Kidney (tissue), 14 donors: ENCODE results near the gene GPC5. TPM values are rescaled to one million over a fixed set of nuclear protein-coding genes. Genes with fewer than 3 reads are reported as not detected.
A peak's percentile ranks its signal among the peaks of the same experiment; 100 is the strongest.

Source experiments
- DNase-seq, 5 donors: peaks; one replicate each; pipeline ENCODE4 v3.0.0-alpha.2; 2013 to 2020
- FAIRE-seq: peaks from 2 replicates; lab custom pipeline; 2012; peaks lifted over from hg19 to GRCh38; lab: Jason Lieb, UNC
- H3K27ac ChIP-seq, 2 donors: one replicate each; pipeline ENCODE4 v1.7.0; 2013; ENCODE audit warnings: low read depth in 2 of 2, low read length in 2 of 2, inconsistent platforms in 1 of 2
- H3K27me3 ChIP-seq: one replicate; pipeline ENCODE4 v1.7.1; 2013; ENCODE audit warnings: low read length, inconsistent platforms; ENCODE audit not compliant: control insufficient read depth, insufficient read depth
- H3K36me3 ChIP-seq, 3 donors: one replicate each; pipeline versions ENCODE4 v1.7.0 to v1.7.1; 2013; ENCODE audit warnings: low read length in 3 of 3, control low read depth in 1 of 3, inconsistent platforms in 1 of 3; ENCODE audit not compliant: insufficient read depth in 3 of 3, control insufficient read depth in 2 of 3
- H3K4me1 ChIP-seq, 3 donors: one replicate each; pipeline versions ENCODE4 v1.7.0 to v1.7.1; 2013; ENCODE audit warnings: low read length in 3 of 3, inconsistent platforms in 1 of 3, low read depth in 1 of 3; ENCODE audit not compliant: control insufficient read depth in 2 of 3, insufficient read depth in 2 of 3
- H3K4me3 ChIP-seq, 3 donors: one replicate each; pipeline versions ENCODE4 v1.7.0 to v1.8.1; 2013; ENCODE audit warnings: low read length in 3 of 3, control low read depth in 1 of 3, inconsistent platforms in 1 of 3
- H3K9ac ChIP-seq, 3 donors: one replicate each; pipeline versions ENCODE4 v1.7.0 to v1.7.1; 2013; ENCODE audit warnings: low read length in 3 of 3, control low read depth in 1 of 3, inconsistent platforms in 1 of 3
- H3K9me3 ChIP-seq, 3 donors: one replicate each; pipeline versions ENCODE4 v1.7.0 to v1.7.1; 2013; ENCODE audit warnings: low read length in 3 of 3, control low read depth in 1 of 3, inconsistent platforms in 1 of 3; ENCODE audit not compliant: control insufficient read depth in 2 of 3, insufficient read depth in 1 of 3
- intact Hi-C: fragments of 100-400 bp; cut with DNase I; formaldehyde crosslinking; loops from one replicate; pipeline ENCODE4 v1.11.1; 2022
- polyA plus RNA-seq: library from polyadenylated mRNA; stranded (reverse); fragments of 350-450 nt; fragmentation: Illumina TruSeq; extraction: RNeasy Lipid Tissue Mini Kit (QIAGEN cat#74804); gene quantifications from one replicate; pipeline ENCODE4 v1.2.3, GENCODE V29; 2014; ENCODE audit warnings: low read depth, low replicate concordance; ENCODE audit not compliant: insufficient read depth
- total RNA-seq: library from RNA; stranded (reverse); fragmentation: NEBNext Ultra II Directional; extraction: Animal tissue kit (Norgen Biotek cat#: 25700); gene quantifications from one replicate; pipeline ENCODE4 v1.2.1, GENCODE V29; 2021
- TF ChIP-seq, protein P1 (sequence below): IDR thresholded peaks from 3 replicates; pipeline ENCODE4 v1.5.1; 2012; ENCODE audit warnings: mild to moderate bottlenecking, moderate library complexity, borderline replicate concordance; ENCODE audit not compliant: insufficient read depth; ENCODE audit errors: extremely low read depth
- donor health status: control.
- donor health status: control.
- donor health status: control.
- donor health status: control.
- donor health status: control.
- donor health status: DM: yes; HTN: yes; CAD: no.
- donor health status: Normal renal cell carcinoma (clear cell type).

The GPC5 gene
- total and polyA plus RNA-seq, 2 donors from 2014 or later = 0.47 to 6.8 TPM

DNA sequence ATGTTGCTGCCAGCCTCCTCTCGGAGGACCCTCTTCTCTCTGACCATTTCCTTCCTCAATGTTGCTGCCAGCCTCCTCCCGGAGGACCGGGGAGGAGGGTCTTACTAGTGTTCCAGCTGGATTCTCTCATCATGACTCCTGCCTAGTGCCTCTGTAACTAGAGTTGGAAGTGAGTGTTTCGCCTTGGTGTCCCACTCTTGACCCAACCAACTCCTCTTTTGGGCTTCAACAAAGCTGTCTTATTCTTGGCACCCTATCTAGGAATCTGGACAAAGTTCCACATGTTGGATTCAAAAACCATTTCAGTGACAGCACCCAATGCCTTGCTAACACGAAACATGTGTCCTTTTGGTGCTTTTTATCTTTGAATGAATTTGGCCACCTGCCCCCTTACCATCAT, 165.4 kb downstream of the GPC5 start:
- Histone ChIP-seq H3K4me1 (no peaks in the 10 kb centered on the region), H3K4me3 (no peak overlapping the region), H3K9ac (no peak overlapping the region), H3K27ac (no peak overlapping the region), H3K27me3 (no peaks in the 10 kb centered on the region), H3K36me3 (no peaks in the 10 kb centered on the region), H3K9me3 (no peaks in the 10 kb centered on the region)
- FAIRE-seq = no peak
- intact Hi-C loops = no loop called here
- peak in 1 of 5 donors; percentile 7 for DNase-seq
- TF ChIP-seq, protein P1, sequence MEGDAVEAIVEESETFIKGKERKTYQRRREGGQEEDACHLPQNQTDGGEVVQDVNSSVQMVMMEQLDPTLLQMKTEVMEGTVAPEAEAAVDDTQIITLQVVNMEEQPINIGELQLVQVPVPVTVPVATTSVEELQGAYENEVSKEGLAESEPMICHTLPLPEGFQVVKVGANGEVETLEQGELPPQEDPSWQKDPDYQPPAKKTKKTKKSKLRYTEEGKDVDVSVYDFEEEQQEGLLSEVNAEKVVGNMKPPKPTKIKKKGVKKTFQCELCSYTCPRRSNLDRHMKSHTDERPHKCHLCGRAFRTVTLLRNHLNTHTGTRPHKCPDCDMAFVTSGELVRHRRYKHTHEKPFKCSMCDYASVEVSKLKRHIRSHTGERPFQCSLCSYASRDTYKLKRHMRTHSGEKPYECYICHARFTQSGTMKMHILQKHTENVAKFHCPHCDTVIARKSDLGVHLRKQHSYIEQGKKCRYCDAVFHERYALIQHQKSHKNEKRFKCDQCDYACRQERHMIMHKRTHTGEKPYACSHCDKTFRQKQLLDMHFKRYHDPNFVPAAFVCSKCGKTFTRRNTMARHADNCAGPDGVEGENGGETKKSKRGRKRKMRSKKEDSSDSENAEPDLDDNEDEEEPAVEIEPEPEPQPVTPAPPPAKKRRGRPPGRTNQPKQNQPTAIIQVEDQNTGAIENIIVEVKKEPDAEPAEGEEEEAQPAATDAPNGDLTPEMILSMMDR = no peak

DNA sequence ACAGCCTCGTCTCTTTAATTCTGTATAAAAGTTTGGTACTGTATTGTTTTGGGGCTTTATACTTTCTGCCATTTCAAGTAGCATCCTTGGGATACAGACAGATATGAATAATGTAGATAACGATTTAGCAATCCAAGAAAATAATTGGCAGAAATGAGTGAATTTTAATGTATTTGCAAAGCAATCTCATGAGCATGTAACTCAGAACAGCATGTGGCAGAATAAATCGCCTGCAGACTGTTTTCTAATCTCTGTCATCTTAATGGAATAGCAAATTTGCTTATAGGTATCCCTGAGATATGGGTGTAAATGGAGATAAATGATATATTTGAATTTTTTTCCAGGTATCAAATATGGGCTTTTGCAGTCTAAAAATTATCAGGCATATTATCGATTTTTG, 166.0 kb downstream of the GPC5 start:
- TF ChIP-seq, protein P1 = no peak
- no peak overlapping the region for H3K27ac ChIP-seq

DNA sequence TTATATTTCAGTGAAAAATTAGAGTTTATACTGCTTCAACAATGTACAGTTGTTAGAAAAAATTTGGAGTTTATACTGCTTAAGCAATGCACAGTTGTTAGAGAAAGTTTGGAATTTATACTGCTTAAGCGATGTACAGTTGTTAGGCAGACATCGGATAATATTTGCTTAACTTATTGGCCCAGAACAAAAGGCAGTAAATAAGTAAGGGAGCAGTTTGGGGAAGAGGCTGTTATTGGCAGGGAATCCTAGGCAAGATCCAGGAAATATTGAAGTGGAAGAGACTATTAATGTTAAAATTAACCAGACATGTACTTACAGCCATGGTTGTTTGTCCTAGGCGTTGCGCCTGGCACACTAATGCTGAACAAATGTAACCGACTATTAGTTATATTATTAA, 166.9 kb downstream of the GPC5 start:
- intact Hi-C loops = no loop called here
- no peaks in the 10 kb centered on the region for H3K27me3 ChIP-seq
- DNase-seq (no peak), FAIRE-seq (no peak)
- no peaks in the 10 kb centered on the region for H3K9me3 ChIP-seq
- TF ChIP-seq, protein P1 = no peak
- no peak overlapping the region for H3K27ac ChIP-seq
- H3K4me1 ChIP-seq = no peaks in the 10 kb centered on the region
- H3K9ac ChIP-seq = no peak overlapping the region
- H3K36me3 ChIP-seq = no peaks in the 10 kb centered on the region
- no peak overlapping the region for H3K4me3 ChIP-seq

More for the DNA sequence above, 166.0 kb downstream of the GPC5 start:
- Histone ChIP-seq H3K9ac (no peak overlapping the region), H3K4me3 (no peak overlapping the region), H3K36me3 (no peaks in the 10 kb centered on the region), H3K4me1 (no peaks in the 10 kb centered on the region), H3K27me3 (no peaks in the 10 kb centered on the region), H3K9me3 (no peaks in the 10 kb centered on the region)
- DNase-seq (no peak), FAIRE-seq (no peak)
- intact Hi-C loops = no loop called here
